Psoas muscle (tissue), 8 donors: ENCODE data around the gene LOXHD1. TPM values are rescaled to one million over a fixed set of nuclear protein-coding genes. Genes with fewer than 3 reads are reported as not detected.

Experiments
- ATAC-seq, 4 donors: fragments of 200-7000 bp; cut with Tn5 transposase; one replicate each; pipeline ENCODE4 v1.9.1; 2020; ENCODE audit warnings: moderate library complexity in 3 of 4, mild to moderate bottlenecking in 2 of 4
- DNase-seq, 2 donors: peaks; one replicate each; pipeline ENCODE4 v3.0.0-alpha.2; 2020
- H3K27ac ChIP-seq: fragments of 200-600 bp; one replicate; pipeline ENCODE4 v1.8.0; 2022
- H3K27me3 ChIP-seq, 3 donors: fragments of 200-600 bp in 1 of 3; one replicate each; pipeline versions ENCODE4 v1.6.1 to v1.8.0; 2013 to 2022; ENCODE audit warnings: low read length in 2 of 3, mild to moderate bottlenecking in 2 of 3, moderate library complexity in 1 of 3; ENCODE audit not compliant: insufficient read depth in 3 of 3
- H3K36me3 ChIP-seq, 2 donors: fragments of 200-600 bp in 1 of 2; one replicate each; pipeline versions ENCODE4 v1.6.1 to v1.8.0; 2013 to 2022; ENCODE audit warnings: low read depth in 1 of 2, mild to moderate bottlenecking in 1 of 2, moderate library complexity in 1 of 2; ENCODE audit not compliant: insufficient read depth in 1 of 2
- H3K4me1 ChIP-seq: fragments of 200-600 bp; one replicate; pipeline ENCODE4 v1.8.0; 2022
- H3K4me3 ChIP-seq: fragments of 200-600 bp; one replicate; pipeline ENCODE4 v1.8.0; 2022; ENCODE audit warnings: mild to moderate bottlenecking
- H3K9me3 ChIP-seq: fragments of 200-600 bp; one replicate; pipeline ENCODE4 v1.8.0; 2022
- CTCF ChIP-seq: fragments of 200-600 bp; IDR thresholded peaks from one replicate; pipeline ENCODE4 v1.8.0; 2022; ENCODE audit warnings: antibody characterized with exemption
- WGBS, 3 donors: extraction: QIAGEN DNeasy Blood & Tissue Kit; methylation state at CpG; one replicate each; pipeline versions ENCODE4 v1.1.6 to v1.1.7; 2013; 5-methylcytosine and 5-hydroxymethylcytosine counted together
- intact Hi-C, 2 donors: fragments of 100-400 bp; cut with DNase I; formaldehyde crosslinking; loops; one replicate each; pipeline versions ENCODE4 v1.11.0 to v1.14.2; 2022
- polyA plus RNA-seq, 3 donors: library from polyadenylated mRNA; stranded (reverse); fragments of 200-250 nt; gene quantifications; one replicate each; pipeline ENCODE4 v1.2.3, GENCODE V29; 2013
- total RNA-seq, 4 donors: library from RNA; stranded (reverse); fragmentation: NEBNext Ultra II Directional in 2 of 4; extraction: Animal tissue kit (Norgen Biotek cat#: 25700) in 2 of 4; gene quantifications; one replicate each; pipeline versions ENCODE4 v1.2.1 to v1.2.4, GENCODE V29; 2021 to 2023
- donor health status: healthy with polysubstance abuse.
- donor health status: DM: no; HTN: no; CAD: no; lungs with moderate emphysema.
- donor health status: Bipolar disorder and iron deficiency.
- donor health status: healthy.
- donor health status: DM: yes; HTN: yes; CAD: no.
- donor health status: DM: no; HTN: no; CAD: no.
- donor health status: DM: no; HTN: no; CAD: no.
- donor health status: DM: yes; HTN: yes; CAD: no.

The LOXHD1 gene
- total and polyA plus RNA-seq, 7 donors: 0.06 to 0.34 (median 0.12) TPM; not detected in 1

- intact Hi-C loops: no loop called here
- no peak overlapping the region for H3K27ac ChIP-seq
- no peak for DNase-seq
- no peaks in the 10 kb centered on the region for H3K27me3 ChIP-seq
- no peak for TF ChIP-seq CTCF
- no peak overlapping the region for H3K4me3 ChIP-seq
- 89 to 97% (median 94%) methylated on average over 5 of the region's 5 CpGs for WGBS, 3 donors
- H3K9me3 ChIP-seq: no peaks in the 10 kb centered on the region
- H3K36me3 ChIP-seq: no peaks in the 10 kb centered on the region
- ATAC-seq: no peak
- H3K4me1 ChIP-seq: no peaks in the 10 kb centered on the region
These were observed 196.3 kb downstream of the LOXHD1 start for GRCh38 chr18:46460754-46461153.

- no peak overlapping the region for H3K4me3 ChIP-seq
- no peaks in the 10 kb centered on the region for H3K36me3 ChIP-seq
- no peaks in the 10 kb centered on the region for H3K4me1 ChIP-seq
- DNase-seq (no peak), ATAC-seq (no peak)
- H3K9me3 ChIP-seq: no peaks in the 10 kb centered on the region
- WGBS, 3 donors: 85 to 90% (median 90%) methylated on average over 19 of the region's 19 CpGs
- H3K27me3 ChIP-seq: no peaks in the 10 kb centered on the region
- no peak overlapping the region for H3K27ac ChIP-seq
- TF ChIP-seq CTCF: no peak
- intact Hi-C loops: loop anchor here in 1 of 2 donors (10.0 kb wide), 1 partner anchor 115 kb away; no protein-coding TSS in a partner anchor
These were observed 197.1 kb downstream of the LOXHD1 start for GRCh38 chr18:46459789-46460455.

DNA sequence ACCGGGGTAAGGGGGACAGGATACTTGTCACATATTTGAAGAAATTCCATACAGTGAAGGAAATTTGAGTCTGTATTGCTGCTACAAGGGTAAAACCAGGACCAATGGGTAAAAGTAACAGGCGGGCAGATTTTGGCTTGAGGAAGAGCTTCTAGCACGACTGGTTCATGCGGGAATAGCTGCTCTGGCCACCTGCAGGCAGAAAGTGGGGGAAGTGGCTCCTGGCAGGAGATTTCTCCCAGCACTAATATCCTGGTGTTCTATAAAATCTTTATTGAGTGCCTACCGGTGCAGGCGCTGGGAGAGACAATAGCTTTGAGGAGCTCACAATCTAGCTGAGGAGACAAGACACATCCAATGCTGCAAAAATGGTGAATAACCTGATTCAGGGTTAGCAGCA, 198.5 kb downstream of the LOXHD1 start:
- intact Hi-C loops: loop anchor here in 1 of 2 donors (10.0 kb wide), 1 partner anchor 114 kb away; no protein-coding TSS in a partner anchor
- TF ChIP-seq CTCF: no peak
- Histone ChIP-seq H3K9me3 (no peaks in the 10 kb centered on the region), H3K4me1 (no peaks in the 10 kb centered on the region), H3K27ac (no peak overlapping the region), H3K4me3 (no peak overlapping the region), H3K27me3 (no peaks in the 10 kb centered on the region), H3K36me3 (no peaks in the 10 kb centered on the region)
- ATAC-seq (no peak), DNase-seq (no peak)
- 81 to 85% (median 84%) methylated on average over 6 of the region's 6 CpGs for WGBS, 3 donors

DNA sequence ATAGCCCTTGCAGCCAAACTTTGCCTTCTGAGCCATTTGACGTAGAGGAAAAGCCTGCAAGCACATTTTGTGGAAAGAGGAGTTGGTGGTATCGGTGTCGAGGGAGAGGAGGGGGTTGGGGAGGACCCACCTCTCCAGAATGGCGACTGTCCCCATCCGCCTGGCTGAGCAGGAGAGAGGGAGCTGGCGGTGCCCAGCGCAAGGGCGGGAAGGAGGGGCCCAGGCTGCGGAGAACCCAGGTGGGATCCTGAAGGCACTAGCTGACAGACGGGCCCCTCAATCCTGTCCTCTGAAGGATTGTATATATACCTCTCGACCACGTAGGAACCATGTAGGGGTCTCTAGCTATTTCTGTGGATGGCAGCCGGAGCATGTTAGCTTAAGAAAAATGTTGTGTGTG, 200.3 kb downstream of the LOXHD1 start:
- intact Hi-C loops: loop anchor here in 1 of 2 donors (10.0 kb wide), 1 partner anchor 112 kb away; no protein-coding TSS in a partner anchor
- TF ChIP-seq CTCF: no peak
- DNase-seq (no peak), ATAC-seq (no peak)
- H3K27ac ChIP-seq: no peak overlapping the region
- no peaks in the 10 kb centered on the region for H3K4me1 ChIP-seq
- no peak overlapping the region for H3K4me3 ChIP-seq
- no peaks in the 10 kb centered on the region for H3K27me3 ChIP-seq
- WGBS, 3 donors: 96 to 98% (median 98%) methylated on average over 13 of the region's 13 CpGs
- no peaks in the 10 kb centered on the region for H3K36me3 ChIP-seq
- no peaks in the 10 kb centered on the region for H3K9me3 ChIP-seq
